Left ventricle myocardium inferior (tissue), 1 donor: ENCODE data around the gene GALK1. TPM values are rescaled to one million over a fixed set of nuclear protein-coding genes. Genes with fewer than 3 reads are reported as not detected.
A peak's percentile ranks its signal among the peaks of the same experiment; 100 is the strongest.

Experiments used
- DNase-seq: peaks from one replicate; pipeline ENCODE4 v3.0.0-alpha.2; 2020
- H3K27ac ChIP-seq: fragments of 200-600 bp; replicated peaks from 2 replicates; pipeline ENCODE4 v1.8.0; 2021
- H3K27me3 ChIP-seq: fragments of 200-600 bp; 2 replicates; pipeline ENCODE4 v1.8.0; 2021; ENCODE audit warnings: low read depth
- H3K36me3 ChIP-seq: fragments of 200-600 bp; 2 replicates; pipeline ENCODE4 v1.8.0; 2021
- H3K4me1 ChIP-seq: fragments of 200-600 bp; 2 replicates; pipeline ENCODE4 v1.8.0; 2021
- H3K4me3 ChIP-seq: fragments of 200-600 bp; 2 replicates; pipeline ENCODE4 v1.8.0; 2021; ENCODE audit warnings: mild to moderate bottlenecking, moderate library complexity
- H3K9me3 ChIP-seq: fragments of 200-600 bp; replicated peaks from 2 replicates; pipeline ENCODE4 v1.8.0; 2021
- intact Hi-C: fragments of 100-400 bp; cut with micrococcal nuclease; formaldehyde crosslinking; loops from one replicate; pipeline ENCODE4 v1.11.0; 2022
- long read RNA-seq: library from polyadenylated mRNA; unstranded; transcript quantifications from one replicate; pipeline ENCODE4 v2.0.0, GENCODE V29; 2021
- total RNA-seq: library from RNA; stranded (reverse); fragmentation: NEBNext Ultra II Directional; extraction: Animal tissue kit (Norgen Biotek cat#: 25700); gene quantifications from one replicate; pipeline ENCODE4 v1.2.1, GENCODE V29; 2021
- TF ChIP-seq, protein P1 (sequence below): fragments of 200-600 bp; IDR thresholded peaks from 2 replicates; pipeline ENCODE4 v1.8.0; 2021; ENCODE audit warnings: antibody characterized with exemption, mild to moderate bottlenecking, borderline replicate concordance
- donor health status: DM: no; HTN: yes; CAD: no; lungs with severe emphysema.

GALK1 gene
- total RNA-seq = 19.1 TPM
- long read RNA-seq, transcript GALK1-203 (2 exons, 465 nt) = minor isoform, 5 of 39 reads
- long read RNA-seq, transcript GALK1-205 (8 exons, 1,866 nt) = major isoform, 30 of 39 reads
- long read RNA-seq, partial matches to known transcripts = 3 of 39 reads
- long read RNA-seq, other reads (novel, unspliced or antisense) = 0 of 39 reads

DNA sequence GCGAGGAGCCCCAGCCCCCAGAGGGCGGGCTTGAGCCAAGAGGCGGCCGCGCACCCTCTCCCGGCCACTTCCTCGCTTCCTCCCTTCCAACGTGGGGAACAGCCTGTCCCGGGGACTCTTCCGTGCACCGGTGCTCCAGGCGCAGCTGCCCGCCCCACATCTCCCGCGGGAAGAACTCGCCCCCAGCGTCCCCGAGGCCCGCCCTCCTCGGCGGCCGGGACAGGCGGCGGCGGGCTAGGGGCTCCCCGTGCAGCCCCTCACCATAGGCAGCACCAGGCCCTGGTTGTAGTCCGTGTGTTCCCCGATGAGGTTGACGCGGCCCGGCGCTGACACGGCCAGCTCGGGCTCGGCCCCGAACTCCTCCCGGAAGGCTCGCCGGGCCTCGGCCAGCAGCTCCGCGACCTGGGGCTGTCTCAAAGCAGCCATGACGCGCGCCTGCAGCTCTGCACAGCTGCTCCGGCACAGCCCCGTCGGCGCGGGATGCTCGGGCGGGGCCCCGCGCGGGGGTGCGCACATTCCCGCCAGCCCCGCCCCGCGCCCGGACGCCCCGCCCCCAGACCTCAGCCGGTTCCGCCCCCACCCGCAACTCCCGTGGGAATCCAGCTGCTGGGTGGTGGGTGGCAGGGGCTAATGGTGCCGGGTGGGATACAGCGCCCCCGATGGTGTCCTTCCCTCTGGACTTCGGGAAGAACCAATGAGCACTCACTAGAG lies at the start of gene GALK1:
GALK1 (minus strand) TSS at position 482 of the 711 bp plus-strand sequence; CDS start at position 426, 56 bp downstream.
- TF ChIP-seq, protein P1, sequence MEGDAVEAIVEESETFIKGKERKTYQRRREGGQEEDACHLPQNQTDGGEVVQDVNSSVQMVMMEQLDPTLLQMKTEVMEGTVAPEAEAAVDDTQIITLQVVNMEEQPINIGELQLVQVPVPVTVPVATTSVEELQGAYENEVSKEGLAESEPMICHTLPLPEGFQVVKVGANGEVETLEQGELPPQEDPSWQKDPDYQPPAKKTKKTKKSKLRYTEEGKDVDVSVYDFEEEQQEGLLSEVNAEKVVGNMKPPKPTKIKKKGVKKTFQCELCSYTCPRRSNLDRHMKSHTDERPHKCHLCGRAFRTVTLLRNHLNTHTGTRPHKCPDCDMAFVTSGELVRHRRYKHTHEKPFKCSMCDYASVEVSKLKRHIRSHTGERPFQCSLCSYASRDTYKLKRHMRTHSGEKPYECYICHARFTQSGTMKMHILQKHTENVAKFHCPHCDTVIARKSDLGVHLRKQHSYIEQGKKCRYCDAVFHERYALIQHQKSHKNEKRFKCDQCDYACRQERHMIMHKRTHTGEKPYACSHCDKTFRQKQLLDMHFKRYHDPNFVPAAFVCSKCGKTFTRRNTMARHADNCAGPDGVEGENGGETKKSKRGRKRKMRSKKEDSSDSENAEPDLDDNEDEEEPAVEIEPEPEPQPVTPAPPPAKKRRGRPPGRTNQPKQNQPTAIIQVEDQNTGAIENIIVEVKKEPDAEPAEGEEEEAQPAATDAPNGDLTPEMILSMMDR = peak; percentile 69
- Histone ChIP-seq H3K4me1 (peaks cover 26% of the 10 kb centered on the region), H3K27ac (peak within 1 kb of the TSS; percentile 96), H3K9me3 (no peaks in the 10 kb centered on the region), H3K4me3 (peak within 1 kb of the TSS; percentile 93), H3K27me3 (no peaks in the 10 kb centered on the region), H3K36me3 (peaks cover 10% of the 10 kb centered on the region)
- peak; percentile 81 for DNase-seq
- intact Hi-C loops = no loop called here

DNA sequence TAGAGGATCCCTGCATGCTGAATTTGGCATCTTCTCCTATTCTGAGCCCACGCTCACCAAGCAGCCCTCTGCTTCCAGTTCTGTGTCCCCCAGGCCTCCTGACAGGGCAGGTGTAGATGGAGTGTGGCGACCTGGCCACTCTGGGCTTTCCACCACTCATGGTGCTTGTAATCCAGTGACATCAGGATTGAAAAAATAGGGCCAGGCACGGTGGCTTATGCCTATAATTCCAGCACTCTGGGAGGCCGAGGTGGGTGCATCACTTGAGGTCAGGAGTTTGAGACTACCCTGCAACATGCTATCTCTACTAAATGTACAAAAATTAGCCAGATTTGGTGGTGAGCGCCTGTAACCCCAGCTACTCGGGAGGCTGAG lies 49.0 kb upstream of the GALK1 start:
- Histone ChIP-seq H3K9me3 (no peaks in the 10 kb centered on the region), H3K4me1 (peaks cover 20% of the 10 kb centered on the region), H3K27ac (no peak overlapping the region), H3K4me3 (no peak overlapping the region), H3K27me3 (no peaks in the 10 kb centered on the region), H3K36me3 (peaks cover 89% of the 10 kb centered on the region)
- intact Hi-C loops = no loop called here
- no peak for DNase-seq
- TF ChIP-seq, protein P1 = no peak

DNA sequence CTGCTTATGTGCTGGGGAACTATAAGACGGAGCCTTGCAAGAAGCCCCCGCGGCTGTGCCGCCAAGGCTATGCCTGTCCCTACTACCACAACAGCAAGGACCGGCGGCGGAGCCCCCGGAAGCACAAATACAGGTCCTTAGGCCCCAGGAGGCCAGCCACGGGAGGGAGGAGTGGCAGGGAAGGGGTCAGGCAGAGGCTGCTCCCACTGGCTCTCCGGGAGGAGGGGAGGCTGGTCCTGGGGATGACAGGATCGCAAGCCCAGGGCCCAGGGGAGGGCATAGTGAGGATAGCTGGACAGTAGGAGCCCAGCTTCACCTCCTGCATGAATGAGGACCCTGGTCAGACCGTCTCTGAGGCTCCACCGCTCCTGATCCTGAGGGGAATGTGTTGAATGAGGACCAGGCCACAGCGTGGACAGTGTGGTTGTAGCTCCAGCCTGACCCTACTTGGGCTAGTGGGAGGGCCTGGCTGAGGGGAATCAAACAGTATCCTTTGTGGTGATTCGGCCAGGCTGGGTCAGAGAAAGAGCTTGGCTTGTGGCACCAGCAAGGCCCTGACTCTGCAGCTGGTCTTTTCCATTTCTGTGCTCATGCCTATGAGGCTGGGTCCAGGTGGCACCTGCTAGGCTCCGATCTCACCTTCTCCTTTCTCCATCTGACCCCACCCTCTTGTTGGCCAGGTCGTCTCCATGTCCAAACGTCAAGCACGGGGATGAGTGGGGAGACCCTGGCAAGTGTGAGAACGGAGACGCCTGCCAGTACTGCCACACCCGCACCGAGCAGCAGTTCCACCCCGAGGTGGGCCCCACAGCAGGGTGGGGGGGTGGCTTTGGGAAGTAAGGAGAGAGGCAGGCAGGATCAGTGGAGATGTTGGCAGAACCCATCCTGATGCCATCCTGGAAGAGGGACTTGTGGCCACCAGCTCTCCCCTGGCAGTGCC lies 48.4 kb upstream of the GALK1 start:
- Histone ChIP-seq H3K36me3 (peaks cover 82% of the 10 kb centered on the region), H3K4me1 (peaks cover 25% of the 10 kb centered on the region), H3K27ac (no peak overlapping the region), H3K27me3 (no peaks in the 10 kb centered on the region), H3K9me3 (no peaks in the 10 kb centered on the region), H3K4me3 (no peak overlapping the region)
- DNase-seq = no peak
- intact Hi-C loops = no loop called here
- TF ChIP-seq, protein P1 = no peak

DNA sequence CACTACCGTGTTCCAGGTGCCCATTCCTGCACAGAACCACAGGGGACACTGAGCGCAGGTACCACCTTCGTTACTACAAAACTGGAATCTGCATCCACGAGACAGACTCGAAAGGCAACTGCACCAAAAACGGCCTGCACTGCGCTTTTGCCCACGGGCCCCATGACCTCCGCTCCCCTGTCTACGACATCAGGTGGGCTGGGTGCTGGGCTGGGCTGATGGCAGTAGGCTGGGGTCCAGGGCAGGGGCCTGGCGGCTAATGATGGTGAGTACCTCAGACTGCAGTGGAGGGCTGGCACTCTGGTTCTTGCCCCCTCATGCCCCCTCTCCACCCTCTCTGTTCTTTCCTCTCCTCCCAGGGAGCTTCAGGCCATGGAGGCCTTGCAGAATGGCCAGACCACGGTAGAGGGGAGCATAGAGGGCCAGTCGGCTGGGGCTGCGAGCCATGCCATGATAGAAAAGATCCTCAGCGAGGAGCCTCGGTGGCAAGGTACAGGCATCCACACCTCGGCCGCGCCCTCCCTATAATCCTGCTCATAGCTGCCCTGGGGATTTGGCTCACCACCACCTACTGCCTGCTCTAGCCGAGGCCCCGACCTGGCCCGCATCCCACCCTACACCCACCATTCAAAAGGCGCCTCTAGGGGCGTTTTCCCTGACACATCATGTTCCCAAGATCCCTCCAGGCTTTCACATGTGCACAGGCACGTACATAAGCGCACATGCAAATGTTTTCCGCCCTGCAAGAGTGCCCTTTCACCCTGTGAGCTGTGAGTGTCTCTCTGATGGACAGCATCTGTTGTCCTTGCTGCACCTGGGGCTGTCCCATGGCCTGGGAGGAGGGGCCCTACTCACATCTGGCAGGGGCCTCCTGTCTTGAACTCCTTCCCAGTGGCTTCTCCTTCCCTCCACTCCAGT lies 47.4 kb upstream of the GALK1 start:
- no peak overlapping the region for H3K27ac ChIP-seq
- no peak for DNase-seq

More for the DNA sequence above, 47.4 kb upstream of the GALK1 start:
- TF ChIP-seq, protein P1 = no peak
- Histone ChIP-seq H3K4me1 (peaks cover 35% of the 10 kb centered on the region), H3K9me3 (no peaks in the 10 kb centered on the region), H3K27me3 (no peaks in the 10 kb centered on the region), H3K36me3 (peaks cover 72% of the 10 kb centered on the region), H3K4me3 (no peak overlapping the region)
- intact Hi-C loops = no loop called here
